G401 (cell line): ENCODE data around the gene SLC16A4. TPM values are rescaled to one million over a fixed set of nuclear protein-coding genes. Genes with fewer than 3 reads are reported as not detected.
"Not testable (repeated sequence)": the region's sequence is repeated elsewhere in the genome, so short reads cannot be mapped to it uniquely, and the experiment has no call there.

Experiments
- DNase-seq: peaks from one replicate; pipeline ENCODE4 v3.0.0-alpha.2; 2015; ENCODE audit warnings: low spot score
- in situ Hi-C: cut with HindIII; loops from 2 replicates; pipeline ENCODE4 v1.10.0; 2016; ENCODE audit warnings: low sequenced_read_pairs, mixed read lengths
- total RNA-seq: library from RNA; depleted of rRNA; stranded (reverse); fragments of >200 nt; shearing (Covaris generic); gene quantifications from 2 replicates; pipeline ENCODE4 v1.2.3, GENCODE V29; 2014; rRNA removed

Gene SLC16A4
- total RNA-seq: 0.85 and 2.3 TPM in 2 replicates

DNA sequence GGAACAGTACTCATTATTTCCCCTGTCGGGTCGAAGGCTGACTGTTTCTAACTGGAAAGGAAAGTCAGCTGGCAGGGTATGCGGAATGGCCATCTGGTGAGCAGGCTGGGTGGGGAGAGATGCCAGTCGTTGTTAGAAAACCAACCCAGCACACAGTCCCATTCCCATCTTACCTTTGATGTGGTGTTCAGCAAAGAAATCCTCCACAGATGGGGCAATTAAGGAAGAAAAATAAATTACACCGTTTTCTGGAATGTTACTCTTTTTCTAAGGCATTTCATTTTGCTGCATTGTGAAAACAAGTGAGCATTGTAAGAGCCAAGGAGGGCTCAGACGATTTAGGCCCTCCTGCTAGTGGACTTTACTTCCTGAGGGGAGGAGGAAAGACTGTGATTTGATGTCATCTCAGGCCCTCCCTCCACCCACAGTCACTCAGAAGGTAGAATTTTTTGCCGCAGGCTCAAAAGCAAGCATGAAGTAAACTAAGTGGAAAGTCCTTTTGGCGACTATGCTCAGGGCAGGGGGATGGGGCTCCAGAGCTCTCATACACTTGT is at the start of gene SLC16A4:
Gene SLC16A4 (minus strand): TSS at position 335 of the 554 bp plus-strand sequence. CDS start 1,703 bp downstream, outside the sequence.
- peak; percentile 90 for DNase-seq
- in situ Hi-C loops: no loop called here

DNA sequence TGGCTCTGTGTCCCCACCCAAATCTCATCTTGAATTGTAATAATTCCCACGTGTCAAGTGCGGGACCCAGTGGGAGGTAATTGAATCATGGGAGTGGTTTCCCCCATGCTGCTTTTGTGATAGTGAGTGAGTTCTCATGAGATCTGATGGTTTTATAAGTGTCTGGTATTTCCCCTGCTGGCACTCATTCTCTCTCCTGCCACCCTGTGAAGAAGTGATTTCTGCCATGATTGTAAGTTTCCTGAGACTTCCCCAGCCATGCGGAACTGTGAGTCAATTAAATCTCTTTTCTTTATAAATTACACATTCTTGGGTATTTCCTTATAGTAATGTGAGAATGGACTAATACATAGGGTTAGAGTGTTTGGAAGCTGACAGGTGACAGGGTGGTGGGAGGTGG is 49.0 kb upstream of the SLC16A4 start:
- in situ Hi-C loops: not testable (repeated sequence)

DNA sequence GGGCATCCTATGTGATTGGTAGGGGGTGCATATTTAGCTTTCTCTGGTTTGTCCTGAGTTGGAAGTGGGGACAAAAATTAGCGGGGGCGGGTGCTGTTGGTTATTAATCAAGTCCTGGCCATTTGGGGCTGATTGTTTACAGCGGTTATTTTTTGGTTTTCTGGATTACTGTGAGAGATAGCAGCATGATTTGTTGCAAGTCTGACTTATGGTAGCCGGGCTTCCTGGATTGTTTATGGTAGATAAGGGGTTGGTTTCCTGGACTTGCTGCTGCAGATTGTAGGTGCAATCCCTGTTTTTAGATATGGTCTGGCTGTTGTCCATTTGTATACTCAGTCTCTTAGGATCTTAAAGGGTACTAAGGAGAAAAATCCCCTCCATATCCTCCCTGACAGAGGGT is 48.1 kb upstream of the SLC16A4 start:
- DNase-seq: no peak
- in situ Hi-C loops: no loop called here

More for the DNA sequence above, 49.0 kb upstream of the SLC16A4 start:
- not testable (repeated sequence) for DNase-seq

DNA sequence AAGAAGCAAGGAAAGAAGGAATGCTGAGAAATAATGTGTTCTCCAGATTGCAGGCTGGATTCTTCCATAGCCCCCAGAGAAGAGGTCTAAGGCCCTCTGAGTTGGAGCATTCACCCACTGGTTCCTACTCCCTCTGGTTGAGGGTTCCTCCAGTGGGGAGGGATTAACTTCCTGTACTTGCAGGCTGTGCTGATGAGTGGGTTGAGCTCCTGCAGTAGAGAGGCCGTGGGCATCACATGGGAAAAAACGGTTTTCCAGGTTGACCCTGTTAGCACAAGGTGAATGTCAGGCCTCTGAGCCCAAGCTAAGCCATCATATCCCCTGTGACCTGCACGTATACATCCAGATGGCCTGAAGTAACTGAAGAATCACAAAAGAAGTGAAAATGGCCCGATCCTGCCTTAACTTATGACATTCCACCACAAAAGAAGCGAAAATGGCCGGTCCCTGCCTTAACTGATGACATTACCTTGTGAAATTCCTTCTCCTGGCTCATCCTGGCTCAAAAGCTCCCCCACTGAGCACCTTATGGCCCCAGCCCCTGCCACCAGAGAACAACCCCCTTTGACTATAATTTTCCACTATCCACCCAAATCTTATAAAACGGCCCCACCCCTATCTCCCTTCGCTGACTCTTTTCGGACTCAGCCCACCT is 46.9 kb upstream of the SLC16A4 start:
- in situ Hi-C loops, DNase-seq: not testable (repeated sequence)

DNA sequence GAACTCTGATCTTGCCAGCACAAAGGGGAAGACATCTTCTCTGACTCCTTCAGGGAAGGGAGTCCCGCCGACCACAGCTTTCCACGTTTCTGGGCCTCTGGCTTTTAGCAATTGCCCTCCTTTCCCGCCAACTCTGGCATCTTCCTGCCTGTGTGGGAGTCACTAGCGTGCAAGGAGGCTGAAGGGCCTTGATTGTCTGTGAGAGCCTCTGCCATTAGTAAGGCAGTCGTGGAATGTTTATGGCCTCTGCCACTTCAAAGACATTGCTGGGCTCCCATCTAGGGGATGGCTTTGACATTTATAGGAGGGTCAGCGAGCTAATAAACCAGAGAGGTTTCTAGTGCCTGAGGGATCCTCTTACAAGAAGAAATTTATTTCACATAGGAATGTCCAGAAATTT is 45.8 kb upstream of the SLC16A4 start:
- in situ Hi-C loops: no loop called here
- no peak for DNase-seq

DNA sequence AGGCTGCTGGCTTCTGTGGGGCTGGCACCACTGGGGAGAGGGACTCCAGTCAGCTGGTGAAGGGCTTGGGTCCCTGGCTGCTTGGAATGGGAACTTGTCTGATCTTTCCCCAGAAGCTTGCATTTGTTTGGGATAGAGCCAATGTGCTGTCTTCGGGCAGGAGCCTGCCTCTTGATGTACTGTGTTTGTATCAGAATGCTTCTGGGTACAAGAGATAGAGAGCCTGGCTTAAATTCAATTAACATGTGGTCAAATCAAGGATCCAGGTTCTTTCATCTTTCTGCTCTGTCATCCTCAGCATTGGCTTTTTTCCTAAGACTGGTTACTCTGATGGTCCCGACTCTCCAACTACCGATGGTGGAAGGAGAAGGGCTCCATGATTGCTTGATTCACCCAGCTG is 44.1 kb upstream of the SLC16A4 start:
- in situ Hi-C loops: no loop called here
- DNase-seq: no peak

DNA sequence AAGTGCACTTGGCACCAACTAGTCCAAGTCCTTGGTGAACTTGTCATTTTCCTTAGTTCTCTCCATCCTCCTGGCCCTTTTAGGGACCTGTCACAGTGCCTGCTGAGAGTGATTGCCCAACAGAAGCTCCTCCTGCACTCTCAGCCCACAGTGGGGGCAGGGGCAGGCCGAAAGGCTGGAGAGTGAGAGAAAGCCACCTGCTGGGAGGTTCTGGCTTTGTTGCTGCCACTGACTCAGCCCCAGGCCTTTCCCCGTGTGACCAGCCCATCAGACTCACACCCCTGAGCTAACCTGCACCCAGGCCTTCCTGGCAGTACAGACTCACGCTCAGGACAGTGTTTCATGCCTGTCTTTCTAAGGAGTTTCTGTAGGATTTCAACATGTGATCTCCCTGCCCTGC is 43.0 kb upstream of the SLC16A4 start:
- no peak for DNase-seq
- in situ Hi-C loops: no loop called here

DNA sequence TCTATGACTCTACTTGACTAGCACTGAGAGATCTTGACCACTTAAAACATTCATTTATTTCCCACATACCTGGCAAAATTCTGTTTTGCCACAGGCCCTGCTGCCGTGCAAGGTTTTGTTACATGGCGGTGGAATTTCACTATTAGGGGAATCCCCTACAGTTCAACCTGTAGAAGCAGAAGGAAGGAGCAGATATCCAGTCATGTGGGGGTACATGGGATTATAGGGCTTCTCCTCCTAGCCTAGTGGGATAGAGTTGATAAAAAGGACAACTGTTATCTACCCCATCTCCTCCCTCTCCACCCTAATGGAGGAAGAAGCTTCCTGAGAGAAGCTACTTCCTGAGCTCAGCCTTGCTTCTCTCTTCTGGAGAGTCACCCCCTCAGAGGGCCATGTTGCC is 42.4 kb upstream of the SLC16A4 start:
- no peak for DNase-seq
- in situ Hi-C loops: no loop called here

DNA sequence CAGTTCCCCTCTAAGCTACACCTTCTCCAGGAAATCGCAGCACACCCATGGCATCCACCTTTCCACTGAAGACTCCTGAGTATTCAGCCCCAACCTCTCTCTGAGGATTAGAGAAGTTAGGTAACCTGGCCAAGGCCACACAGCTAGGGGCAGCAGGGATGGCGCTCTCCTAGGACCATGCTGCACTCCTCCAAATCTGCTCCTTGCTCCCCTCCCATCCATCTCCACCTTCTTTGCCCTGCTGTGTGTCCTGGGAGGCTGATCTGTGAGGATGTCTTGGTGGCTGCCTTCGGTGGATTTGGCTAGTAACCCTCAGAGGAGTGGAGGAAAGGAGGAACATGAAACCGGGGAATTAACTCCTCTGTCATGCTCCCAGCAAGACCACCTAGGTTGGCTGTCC is 40.1 kb upstream of the SLC16A4 start:
- no peak for DNase-seq
- in situ Hi-C loops: no loop called here

DNA sequence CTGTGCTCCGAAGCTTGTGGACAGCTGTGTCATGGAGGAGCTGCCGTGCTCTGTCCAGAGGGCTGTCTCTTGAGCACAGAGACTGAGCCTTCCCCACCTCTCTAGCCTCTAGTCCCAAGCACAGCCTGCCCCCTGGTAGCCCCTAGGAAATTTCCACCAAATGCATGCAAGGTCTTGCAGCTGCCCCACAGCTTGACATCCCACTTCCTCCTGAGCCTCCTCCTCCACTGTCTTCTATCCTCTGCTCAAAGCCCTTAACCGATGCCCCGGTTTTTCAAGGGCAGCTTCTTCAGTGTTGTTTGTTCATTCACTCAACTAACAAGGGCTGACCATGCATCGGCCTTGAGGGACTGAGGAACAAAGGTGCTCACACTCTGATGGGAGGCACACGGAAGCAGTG is 39.5 kb upstream of the SLC16A4 start:
- in situ Hi-C loops: no loop called here
- no peak for DNase-seq

DNA sequence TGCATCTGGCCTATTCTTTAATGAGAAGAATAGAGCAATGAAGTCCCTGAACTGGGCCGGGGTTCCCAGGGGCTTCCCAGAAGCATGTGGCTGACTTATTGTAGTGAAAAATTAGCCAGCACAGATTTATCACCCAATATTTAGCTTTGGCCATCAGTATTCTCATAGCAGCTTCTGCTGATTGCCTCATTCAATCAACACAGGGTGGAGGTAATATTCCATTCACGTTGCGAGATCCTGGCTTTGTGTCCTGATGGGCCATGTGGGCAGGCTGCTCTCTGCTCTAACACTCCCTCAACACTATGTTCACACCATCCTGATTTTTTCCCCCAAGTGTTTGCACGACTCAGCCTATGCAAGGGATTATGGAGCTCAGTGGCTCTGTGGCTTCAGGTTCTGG is 38.1 kb upstream of the SLC16A4 start:
- DNase-seq: no peak
- in situ Hi-C loops: no loop called here

DNA sequence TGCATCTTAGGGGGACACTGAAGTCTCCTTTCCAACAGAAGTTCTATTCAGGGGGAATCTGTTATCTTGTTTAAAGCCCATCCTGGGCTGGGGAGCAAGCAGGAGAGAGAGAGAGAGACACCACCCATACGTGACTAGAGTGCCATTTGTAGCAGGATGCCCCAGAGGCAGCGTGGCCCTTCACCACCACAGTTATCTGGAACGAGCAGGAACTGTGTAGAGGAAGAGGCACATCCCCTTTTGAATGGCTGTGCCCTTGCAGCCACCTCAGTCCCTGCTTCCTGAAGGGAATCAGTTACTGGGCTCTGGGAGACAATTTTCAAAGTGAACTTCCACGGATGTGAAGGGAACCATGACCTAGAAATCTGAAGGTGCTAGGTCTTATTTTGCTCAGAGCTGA is 36.0 kb upstream of the SLC16A4 start:
- in situ Hi-C loops: no loop called here
- DNase-seq: no peak

DNA sequence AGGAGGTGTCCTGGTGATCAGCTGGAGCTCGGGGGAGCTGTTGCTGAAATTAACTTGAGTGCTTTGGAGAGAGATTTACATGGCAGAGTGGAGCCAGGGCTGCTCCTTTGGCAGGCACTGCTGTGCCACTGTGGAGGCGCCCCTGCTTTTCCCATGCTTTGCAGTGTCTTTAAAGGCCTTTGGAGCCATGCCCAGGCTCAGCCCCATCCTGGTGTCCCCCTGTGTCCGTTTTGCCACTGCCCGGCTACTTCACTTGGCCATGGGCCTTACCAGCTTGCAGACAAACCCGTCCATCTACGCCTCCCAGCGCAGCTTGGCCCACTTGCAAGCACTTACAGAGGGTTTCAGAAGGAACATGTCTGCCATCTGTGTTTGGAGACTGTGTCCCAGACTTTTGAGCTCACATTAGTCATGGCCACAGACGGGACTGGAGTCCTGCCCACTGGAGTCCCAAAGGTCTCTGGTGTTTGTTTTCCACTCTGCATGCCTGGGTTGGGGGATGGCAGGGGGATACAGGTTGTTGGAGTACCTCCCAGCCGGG is 34.9 kb upstream of the SLC16A4 start:
- peak; percentile 89 for DNase-seq
- in situ Hi-C loops: no loop called here

DNA sequence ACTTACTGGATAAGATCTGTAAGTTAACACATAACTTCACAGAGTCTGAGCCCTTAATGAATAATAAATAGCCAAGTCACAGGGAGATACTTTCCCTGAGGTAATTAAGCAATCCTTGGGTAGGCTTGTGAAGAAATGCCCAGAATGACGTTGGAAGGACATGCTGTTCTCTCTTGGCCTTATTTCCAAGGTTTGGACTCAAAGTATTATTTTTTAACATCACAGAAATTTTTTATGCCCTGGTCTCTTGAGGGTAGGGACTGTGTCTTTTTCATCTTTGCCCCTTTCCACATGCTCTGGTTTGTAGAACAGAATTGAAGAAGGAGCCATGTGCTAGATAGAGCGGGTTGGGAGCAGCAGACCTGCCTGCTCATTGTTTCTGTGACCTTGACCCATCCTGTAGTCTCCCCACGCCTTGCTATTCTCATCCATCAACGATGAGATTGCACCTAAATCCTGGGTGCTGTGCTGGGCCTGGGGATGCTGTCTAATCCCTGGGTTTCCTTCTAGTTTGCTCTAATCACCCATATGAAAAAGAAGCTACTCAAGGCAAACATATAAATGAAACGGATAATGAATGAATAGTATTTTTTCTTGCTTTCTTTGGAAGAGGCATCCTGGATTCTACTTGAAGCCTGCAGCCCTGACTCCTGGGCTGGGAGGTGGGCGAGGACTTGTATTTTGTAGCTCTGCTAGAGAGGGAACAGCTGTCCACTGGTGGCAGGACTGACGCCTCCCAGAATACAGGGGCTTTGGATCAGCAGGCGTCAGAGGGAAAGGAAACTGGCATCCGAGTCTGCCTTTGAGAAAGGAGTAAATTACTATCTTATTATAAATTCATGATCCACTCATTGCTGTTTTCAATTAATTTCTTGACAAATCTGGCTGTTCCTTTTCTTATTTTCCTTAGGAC is 34.1 kb upstream of the SLC16A4 start:
- no peak for DNase-seq
- in situ Hi-C loops: no loop called here

DNA sequence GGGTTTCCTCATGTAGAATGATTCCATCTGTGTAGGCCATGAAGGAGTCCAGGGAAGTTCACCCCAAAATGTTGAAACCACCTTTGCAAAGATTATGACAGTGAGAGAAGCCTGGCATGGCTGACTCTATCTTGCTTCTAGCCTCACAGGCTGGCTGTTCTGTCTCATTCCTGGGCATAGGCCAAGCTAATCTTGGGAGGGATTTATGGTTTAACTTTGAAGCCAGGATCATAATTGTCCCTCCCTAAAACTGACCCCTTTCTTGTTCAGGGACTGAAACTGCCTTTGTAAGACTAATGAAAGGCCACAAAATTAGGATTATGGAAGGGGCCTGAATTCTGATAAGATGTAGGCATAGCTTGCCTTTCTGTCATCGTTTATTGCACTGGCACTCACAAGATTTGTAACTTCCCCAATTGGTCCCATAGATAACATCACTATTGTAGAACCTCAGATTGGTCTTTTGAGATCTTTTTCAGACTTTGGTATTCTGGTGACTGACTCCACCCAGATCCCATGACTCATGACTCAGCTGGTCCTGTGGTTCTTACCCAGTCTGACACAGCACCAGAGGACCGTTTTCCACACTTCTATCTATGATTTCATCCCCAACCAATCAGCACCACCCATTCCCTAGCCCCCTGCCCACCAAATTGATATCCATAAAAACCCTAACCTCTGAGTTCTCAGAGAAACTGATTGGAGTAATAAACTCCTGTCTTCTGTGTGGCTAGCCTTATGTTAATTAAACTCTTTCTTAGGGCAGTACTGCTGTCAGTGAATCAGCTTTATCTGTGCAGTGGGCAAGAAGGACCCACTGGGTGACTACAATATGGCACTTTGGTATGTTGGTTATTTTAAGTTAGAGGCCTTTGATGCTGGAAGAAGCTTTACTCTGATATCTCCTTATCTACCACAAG is 30.3 kb upstream of the SLC16A4 start:
- DNase-seq: no peak
- in situ Hi-C loops: no loop called here

DNA sequence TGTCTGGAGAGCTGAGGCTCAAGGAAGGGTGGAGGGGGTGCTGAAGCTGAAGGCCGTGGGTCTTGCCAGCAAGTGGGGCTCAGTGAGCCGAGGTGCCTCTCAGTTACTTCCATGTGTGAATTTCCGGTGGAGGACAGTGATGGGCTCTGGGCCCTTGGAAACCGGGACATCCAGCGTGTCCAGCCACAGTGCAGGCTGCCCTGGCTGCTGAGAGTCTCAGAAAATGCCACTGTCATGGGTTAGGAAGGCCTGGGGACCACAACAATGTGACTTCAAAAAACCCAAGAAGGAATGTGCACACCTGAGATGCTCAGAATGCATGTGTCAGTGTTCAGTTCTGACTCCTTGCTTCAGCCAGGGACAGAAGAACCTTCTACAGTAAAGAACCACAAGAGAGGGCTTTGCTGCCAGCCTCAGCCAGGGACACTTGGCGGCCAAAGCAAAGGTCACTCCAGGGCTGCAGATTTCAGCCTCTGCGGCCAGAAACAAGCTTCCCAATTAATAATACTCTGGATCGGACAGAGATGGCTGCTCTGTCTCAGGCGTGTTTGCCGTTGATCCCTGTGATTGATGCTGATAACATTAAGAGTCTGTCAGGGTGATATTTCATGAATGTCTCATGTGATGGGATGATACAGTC is 29.3 kb upstream of the SLC16A4 start:
- no peak for DNase-seq
- in situ Hi-C loops: no loop called here

DNA sequence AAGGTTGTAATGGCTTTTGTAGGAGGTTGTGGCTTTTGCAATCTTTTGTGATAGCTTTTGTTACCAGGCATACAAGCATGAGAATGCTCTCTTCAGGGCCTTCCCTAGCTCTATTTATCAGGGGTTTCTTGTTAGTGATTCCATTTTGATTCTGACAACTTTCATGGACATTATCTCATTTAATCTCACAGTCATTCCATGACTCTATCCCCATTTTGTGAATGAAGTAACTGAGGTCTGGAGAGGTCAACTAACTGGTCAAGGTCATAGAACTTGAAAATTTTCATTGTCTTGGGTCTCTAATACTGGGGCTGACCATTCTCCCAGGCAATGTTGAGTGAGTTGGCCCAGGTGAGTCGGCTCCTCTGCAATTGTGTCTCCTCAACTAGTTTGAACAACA is 27.9 kb upstream of the SLC16A4 start:
- in situ Hi-C loops: no loop called here
- DNase-seq: no peak

DNA sequence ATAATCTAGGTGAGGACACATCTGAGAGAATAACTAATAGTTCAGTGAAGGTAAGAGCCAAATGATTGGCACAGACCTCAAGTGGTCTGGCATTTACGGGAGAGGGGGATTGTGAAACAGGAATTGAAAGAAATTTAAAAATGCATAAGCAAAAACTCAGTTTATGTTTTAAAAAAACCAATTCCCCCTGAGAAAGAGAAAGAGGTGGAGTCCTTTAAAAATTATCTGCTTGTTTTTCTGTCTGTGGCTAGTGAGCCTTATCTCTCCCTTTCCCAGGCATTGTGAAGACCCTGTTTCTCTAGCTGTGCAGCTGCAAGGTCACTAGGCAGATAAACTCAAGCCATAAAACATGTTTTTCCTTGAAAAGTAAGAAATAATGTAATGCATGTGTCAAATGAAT is 22.2 kb upstream of the SLC16A4 start:
- in situ Hi-C loops: not testable (repeated sequence)

More for the DNA sequence above, 22.2 kb upstream of the SLC16A4 start:
- DNase-seq: not testable (repeated sequence)
